HG03196 (cell line): ENCODE results near the gene HSBP1.

Source experiments
- ATAC-seq: cut with Tn5 transposase; IDR thresholded peaks from one replicate; pipeline ENCODE4 v1.9.1; 2021; ENCODE audit not compliant: unreplicated experiment

Gene HSBP1

GRCh38 chr16:83835586-83836566, 28.1 kb downstream of the HSBP1 start:
- no peak for ATAC-seq

- ATAC-seq, result no peak
Measured at GRCh38 chr16:83837566-83837965, 29.8 kb downstream of the HSBP1 start.

- no peak for ATAC-seq
Measured at GRCh38 chr16:83838151-83838550, 30.4 kb downstream of the HSBP1 start.

- ATAC-seq, result no peak
Measured at GRCh38 chr16:83839561-83839960, 31.8 kb downstream of the HSBP1 start.

GRCh38 chr16:83840060-83840617, 32.4 kb downstream of the HSBP1 start:
- no peak for ATAC-seq

- ATAC-seq, result no peak
Measured at GRCh38 chr16:83842291-83842690, 34.5 kb downstream of the HSBP1 start.

- ATAC-seq, result no peak
Measured at GRCh38 chr16:83842756-83843507, 35.2 kb downstream of the HSBP1 start.

GRCh38 chr16:83843657-83844056, 35.9 kb downstream of the HSBP1 start:
- no peak for ATAC-seq

GRCh38 chr16:83845263-83845662, 37.5 kb downstream of the HSBP1 start:
- no peak for ATAC-seq

GRCh38 chr16:83847371-83848225, 39.8 kb downstream of the HSBP1 start:
- ATAC-seq, result no peak

- no peak for ATAC-seq
Measured at GRCh38 chr16:83849421-83849820, 41.6 kb downstream of the HSBP1 start.

GRCh38 chr16:83850947-83851346, 43.2 kb downstream of the HSBP1 start:
- no peak for ATAC-seq

GRCh38 chr16:83851473-83851872, 43.7 kb downstream of the HSBP1 start:
- ATAC-seq, result no peak

- no peak for ATAC-seq
Measured at GRCh38 chr16:83852774-83853173, 45.0 kb downstream of the HSBP1 start.

GRCh38 chr16:83853834-83854233, 46.1 kb downstream of the HSBP1 start:
- ATAC-seq, result no peak

- no peak for ATAC-seq
Measured at GRCh38 chr16:83854420-83854819, 46.6 kb downstream of the HSBP1 start.

- ATAC-seq, result no peak
Measured at GRCh38 chr16:83856792-83857191, 49.0 kb downstream of the HSBP1 start.

GRCh38 chr16:83859265-83859664, 51.5 kb downstream of the HSBP1 start:
- no peak for ATAC-seq

- no peak for ATAC-seq
Measured at GRCh38 chr16:83862661-83863060, 54.9 kb downstream of the HSBP1 start.

GRCh38 chr16:83863682-83864081, 55.9 kb downstream of the HSBP1 start:
- ATAC-seq, result no peak
